Measurements from ENCODE around the gene ARGLU1.

Gene ARGLU1

GRCh38 chr13:106569233-106570095 lies 1.5 kb upstream of the ARGLU1 start:
- 0 out of 2 replicates have a peak overlapping the region, but pooled peaks have one; percentile 33 for H3K27ac ChIP-seq
- TF ChIP-seq ZFX (IDR thresholded peaks at IDR 0.05; ENCODE audit: borderline replicate concordance) (no peak), CTCF (IDR thresholded peaks at IDR 0.05) (no peak)

GRCh38 chr13:106568299-106569003 lies 514 bp upstream of the ARGLU1 start:
- TF ChIP-seq CTCF (IDR thresholded peaks at IDR 0.05) (no peak), ZFX (IDR thresholded peaks at IDR 0.05; ENCODE audit: borderline replicate concordance) (no peak)
- H3K27ac ChIP-seq = peak overlapping the region; percentile 95

- peak overlapping the region; percentile 95 for H3K27ac ChIP-seq
- TF ChIP-seq CTCF (IDR thresholded peaks at IDR 0.05) (no peak), ZFX (IDR thresholded peaks at IDR 0.05; ENCODE audit: borderline replicate concordance) (no peak)
These were observed 1.1 kb downstream of the ARGLU1 start for GRCh38 chr13:106566641-106567473.

DNA sequence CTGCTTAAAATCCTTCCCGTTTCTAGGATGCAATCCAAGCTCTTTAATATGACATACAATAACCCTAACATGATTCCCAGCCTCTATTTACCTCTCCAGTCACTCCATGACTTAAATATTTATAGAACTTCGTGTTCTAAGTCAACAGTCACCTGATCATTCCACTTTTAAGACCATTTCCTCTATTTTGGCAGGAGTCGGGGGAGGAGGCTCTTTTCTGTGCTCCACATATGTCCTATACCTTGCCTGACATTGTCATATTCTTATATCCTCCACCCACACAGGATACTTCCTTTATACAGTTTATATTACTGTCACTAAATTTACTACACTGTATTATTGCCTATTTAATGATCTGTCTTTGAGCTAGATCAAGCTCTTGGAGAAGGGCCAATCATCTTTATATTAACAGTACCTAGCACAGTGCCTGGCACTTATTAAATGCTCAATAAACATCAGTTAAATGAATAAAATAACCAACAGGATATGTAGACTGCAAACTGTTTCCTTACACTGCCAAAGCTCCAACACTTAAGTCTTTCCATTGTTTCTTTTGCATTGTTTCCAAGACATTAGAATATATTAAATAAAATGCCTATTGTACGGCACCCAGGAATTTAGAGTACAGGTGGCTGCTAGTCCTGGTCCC lies 2.7 kb downstream of the ARGLU1 start:
- peak overlapping the region; percentile 95 for H3K27ac ChIP-seq
- TF ChIP-seq ZFX (IDR thresholded peaks at IDR 0.05; ENCODE audit: borderline replicate concordance) = no peak
- no peak for TF ChIP-seq CTCF (IDR thresholded peaks at IDR 0.05)

DNA sequence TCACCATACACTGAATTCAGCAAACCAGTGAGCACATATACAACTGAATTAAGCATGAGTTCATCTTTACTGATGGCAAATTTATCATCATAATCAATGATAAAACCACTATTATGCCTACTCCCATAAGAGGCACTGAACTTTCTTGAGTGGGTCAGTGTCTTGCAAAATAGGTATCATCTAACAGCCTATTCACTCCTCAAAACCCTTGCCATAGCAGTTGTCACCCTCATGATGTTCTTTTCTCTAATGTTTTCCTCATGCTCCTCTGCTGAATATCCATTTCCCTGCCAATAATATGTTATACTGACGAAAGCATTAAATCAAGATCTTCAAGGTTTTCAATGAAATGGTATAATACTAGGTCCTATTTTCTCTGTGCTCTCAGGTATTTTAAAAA lies 5.6 kb downstream of the ARGLU1 start:
- no peak overlapping the region for H3K27ac ChIP-seq
- TF ChIP-seq ZFX (IDR thresholded peaks at IDR 0.05; ENCODE audit: borderline replicate concordance) = no peak
- no peak for TF ChIP-seq CTCF (IDR thresholded peaks at IDR 0.05)

GRCh38 chr13:106561551-106562170 lies 6.3 kb downstream of the ARGLU1 start:
- H3K27ac ChIP-seq = no peak overlapping the region
- TF ChIP-seq ZFX (IDR thresholded peaks at IDR 0.05; ENCODE audit: borderline replicate concordance) = no peak
- no peak for TF ChIP-seq CTCF (IDR thresholded peaks at IDR 0.05)

Measured in 22Rv1 (cell line).